Coronary artery (tissue), 2 donors: ENCODE measurements around the gene BLM.

Experiments
- DNase-seq: peaks from one replicate; pipeline ENCODE4 v3.0.0-alpha.2; 2017; ENCODE audit warnings: low spot score
- H3K27ac ChIP-seq, 2 donors: fragments of 200-600 bp; sonication (generic); one replicate each; pipeline ENCODE4 v1.5.1; 2016 to 2019
- H3K4me3 ChIP-seq: fragments of 200-600 bp; sonication (generic); 2 replicates; pipeline ENCODE4 v1.5.1; 2016; ENCODE audit warnings: mild to moderate bottlenecking, moderate library complexity
- CTCF ChIP-seq: fragments of 200-600 bp; sonication (generic); IDR thresholded peaks from one replicate; pipeline ENCODE4 v1.5.1; 2019; ENCODE audit warnings: antibody characterized with exemption

The BLM gene

GRCh38 chr15:90742087-90742486 is 24.9 kb downstream of the BLM start:
- no peak overlapping the region for H3K27ac ChIP-seq
- DNase-seq: no peak
- no peak for TF ChIP-seq CTCF
- no peak overlapping the region for H3K4me3 ChIP-seq

GRCh38 chr15:90743407-90743806 is 26.3 kb downstream of the BLM start:
- H3K4me3 ChIP-seq: no peak overlapping the region
- H3K27ac ChIP-seq: no peak overlapping the region
- no peak for TF ChIP-seq CTCF
- no peak for DNase-seq

GRCh38 chr15:90744759-90745402 is 27.7 kb downstream of the BLM start:
- TF ChIP-seq CTCF: no peak
- DNase-seq: no peak
- H3K4me3 ChIP-seq: no peak overlapping the region
- no peak overlapping the region for H3K27ac ChIP-seq

GRCh38 chr15:90749754-90750153 is 32.6 kb downstream of the BLM start:
- Histone ChIP-seq H3K27ac (no peak overlapping the region), H3K4me3 (no peak overlapping the region)
- no peak for DNase-seq
- no peak for TF ChIP-seq CTCF

- H3K4me3 ChIP-seq: no peak overlapping the region
- H3K27ac ChIP-seq: no peak overlapping the region
- no peak for DNase-seq
- no peak for TF ChIP-seq CTCF
Observed at GRCh38 chr15:90750186-90750585, 33.0 kb downstream of the BLM start.

- TF ChIP-seq CTCF: no peak
- no peak overlapping the region for H3K4me3 ChIP-seq
- DNase-seq: no peak
- H3K27ac ChIP-seq: no peak overlapping the region
Observed at GRCh38 chr15:90751300-90751825, 34.2 kb downstream of the BLM start.

GRCh38 chr15:90756916-90757315 is 39.8 kb downstream of the BLM start:
- Histone ChIP-seq H3K27ac (no peak overlapping the region), H3K4me3 (no peak overlapping the region)
- no peak for TF ChIP-seq CTCF
- DNase-seq: no peak
